DOHH2 (cell line): ENCODE measurements around the gene DNAJB14.

Experiments used
- H3F3A ChIP-seq: fragments of 200-600 bp; sonication (generic), shearing (Covaris generic); 2 replicates; pipeline ENCODE4 v1.6.0; 2016; ENCODE audit warnings: antibody characterized with exemption, mild to moderate bottlenecking; ENCODE audit not compliant: control insufficient read depth, insufficient read depth
- H3K27ac ChIP-seq: fragments of 200-600 bp; sonication (generic); 2 replicates; pipeline ENCODE4 v1.5.1; 2014; ENCODE audit warnings: low read depth, mild to moderate bottlenecking, low read length, moderate library complexity
- H3K27me3 ChIP-seq: fragments of 200-600 bp; sonication (generic); 2 replicates; pipeline ENCODE4 v1.6.1; 2014; ENCODE audit warnings: mild to moderate bottlenecking, low read length, mixed read lengths; ENCODE audit not compliant: control insufficient read depth
- H3K36me3 ChIP-seq: fragments of 200-600 bp; sonication (generic); 2 replicates; pipeline ENCODE4 v1.6.1; 2014; ENCODE audit warnings: mild to moderate bottlenecking, low read length, moderate library complexity, mixed read lengths; ENCODE audit not compliant: control insufficient read depth
- H3K4me1 ChIP-seq: fragments of 200-600 bp; sonication (generic); 2 replicates; pipeline ENCODE4 v1.6.1; 2014; ENCODE audit warnings: mild to moderate bottlenecking, low read length, mixed read lengths; ENCODE audit not compliant: control insufficient read depth
- H3K4me2 ChIP-seq: fragments of 200-600 bp; sonication (generic); 2 replicates; pipeline ENCODE4 v1.6.0; 2014; ENCODE audit warnings: mild to moderate bottlenecking, low read length, moderate library complexity
- H3K4me3 ChIP-seq: fragments of 200-600 bp; sonication (generic); 2 replicates; pipeline ENCODE4 v1.5.1; 2014; ENCODE audit warnings: mild to moderate bottlenecking, low read length, mixed read lengths
- H3K79me2 ChIP-seq: fragments of 200-600 bp; sonication (generic); 2 replicates; pipeline ENCODE4 v1.6.1; 2014; ENCODE audit warnings: mild to moderate bottlenecking, low read length, mixed read lengths; ENCODE audit not compliant: control insufficient read depth
- H3K9me2 ChIP-seq: fragments of 200-600 bp; sonication (generic); replicated peaks from 2 replicates; pipeline ENCODE4 v1.6.1; 2014; ENCODE audit warnings: mild to moderate bottlenecking, low read length, mixed read lengths; ENCODE audit not compliant: control insufficient read depth
- H3K9me3 ChIP-seq: fragments of 200-600 bp; sonication (generic); 2 replicates; pipeline ENCODE4 v1.6.1; 2014; ENCODE audit warnings: antibody characterized with exemption, low read length, mixed read lengths; ENCODE audit not compliant: control insufficient read depth, insufficient read depth
- H4K20me1 ChIP-seq: fragments of 200-600 bp; sonication (generic); 2 replicates; pipeline ENCODE4 v1.6.0; 2014; ENCODE audit warnings: low read depth, mild to moderate bottlenecking, antibody characterized with exemption, low read length, moderate library complexity; ENCODE audit not compliant: control insufficient read depth, insufficient read depth
- EZH2phosphoT487 ChIP-seq: fragments of 200-600 bp; sonication (generic); IDR thresholded peaks from 2 replicates; pipeline ENCODE4 v1.6.1; 2017; ENCODE audit warnings: borderline replicate concordance, mild to moderate bottlenecking, antibody characterized with exemption, low read length, moderate library complexity, mixed read lengths
- TF ChIP-seq, protein P1 (sequence below): fragments of 200-600 bp; sonication (generic); IDR thresholded peaks from one replicate; pipeline ENCODE4 v1.5.1; 2014; ENCODE audit warnings: antibody characterized with exemption, mild to moderate bottlenecking, low read depth, low read length; ENCODE audit not compliant: poor library complexity, severe bottlenecking

Gene DNAJB14

DNA sequence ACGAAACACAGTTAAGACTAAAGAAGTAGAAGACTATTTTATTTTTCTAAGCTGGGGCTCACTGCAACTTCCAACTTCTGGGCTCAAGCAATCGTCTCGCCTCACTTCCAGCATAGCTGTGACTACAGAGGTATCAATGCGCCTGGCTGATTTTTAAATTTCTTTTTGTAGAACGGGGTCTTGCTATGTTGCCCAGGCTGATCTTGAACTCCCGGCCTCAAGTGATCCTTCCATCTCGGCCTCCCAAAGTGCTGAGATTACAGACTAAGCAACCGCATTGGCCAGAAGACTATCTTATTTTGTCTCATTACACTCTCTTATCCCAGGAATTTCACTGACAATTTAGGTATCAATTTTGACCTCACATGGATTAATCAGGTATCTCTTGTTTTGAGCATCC lies 53.4 kb downstream of the DNAJB14 start:
- no peak overlapping the region for H3K27ac ChIP-seq
- TF ChIP-seq EZH2phosphoT487, result no peak
- TF ChIP-seq, protein P1, sequence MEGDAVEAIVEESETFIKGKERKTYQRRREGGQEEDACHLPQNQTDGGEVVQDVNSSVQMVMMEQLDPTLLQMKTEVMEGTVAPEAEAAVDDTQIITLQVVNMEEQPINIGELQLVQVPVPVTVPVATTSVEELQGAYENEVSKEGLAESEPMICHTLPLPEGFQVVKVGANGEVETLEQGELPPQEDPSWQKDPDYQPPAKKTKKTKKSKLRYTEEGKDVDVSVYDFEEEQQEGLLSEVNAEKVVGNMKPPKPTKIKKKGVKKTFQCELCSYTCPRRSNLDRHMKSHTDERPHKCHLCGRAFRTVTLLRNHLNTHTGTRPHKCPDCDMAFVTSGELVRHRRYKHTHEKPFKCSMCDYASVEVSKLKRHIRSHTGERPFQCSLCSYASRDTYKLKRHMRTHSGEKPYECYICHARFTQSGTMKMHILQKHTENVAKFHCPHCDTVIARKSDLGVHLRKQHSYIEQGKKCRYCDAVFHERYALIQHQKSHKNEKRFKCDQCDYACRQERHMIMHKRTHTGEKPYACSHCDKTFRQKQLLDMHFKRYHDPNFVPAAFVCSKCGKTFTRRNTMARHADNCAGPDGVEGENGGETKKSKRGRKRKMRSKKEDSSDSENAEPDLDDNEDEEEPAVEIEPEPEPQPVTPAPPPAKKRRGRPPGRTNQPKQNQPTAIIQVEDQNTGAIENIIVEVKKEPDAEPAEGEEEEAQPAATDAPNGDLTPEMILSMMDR, result no peak
- no peaks in the 10 kb centered on the region for H4K20me1 ChIP-seq
- H3K4me1 ChIP-seq, result peaks cover 15% of the 10 kb centered on the region
- peak overlapping the region; percentile 79 for H3K4me2 ChIP-seq
- no peaks in the 10 kb centered on the region for H3K27me3 ChIP-seq
- peak overlapping the region; percentile 94 for H3K4me3 ChIP-seq
- peaks cover 18% of the 10 kb centered on the region for H3F3A ChIP-seq
- H3K79me2 ChIP-seq, result peaks cover 26% of the 10 kb centered on the region
- H3K36me3 ChIP-seq, result 0 out of 2 replicates have a peak, but pooled peaks cover 2% of the 10 kb centered on the region
- no peaks in the 10 kb centered on the region for H3K9me3 ChIP-seq
- no peaks in the 10 kb centered on the region for H3K9me2 ChIP-seq

DNA sequence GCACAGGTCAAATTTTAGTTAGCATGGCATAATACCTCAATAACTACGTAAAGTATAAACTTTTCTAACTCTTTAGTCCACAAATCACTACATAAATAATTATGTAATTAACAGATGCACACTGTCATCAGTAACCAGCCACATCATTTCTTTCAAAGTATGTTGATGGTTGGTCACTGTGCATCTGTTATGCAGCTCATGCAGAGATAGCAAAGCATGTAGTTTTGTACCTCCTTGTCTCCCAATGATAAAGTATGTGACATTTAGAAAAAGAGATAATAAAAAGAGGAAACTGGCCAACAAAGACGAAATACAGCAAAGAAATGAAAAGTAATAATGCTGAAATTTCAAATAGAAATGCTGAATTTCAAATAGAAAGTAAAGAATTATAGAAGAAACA lies 55.1 kb downstream of the DNAJB14 start:
- Histone ChIP-seq H3K4me2 (no peak overlapping the region), H3K79me2 (peaks cover 26% of the 10 kb centered on the region), H3K9me2 (no peaks in the 10 kb centered on the region)

DNA sequence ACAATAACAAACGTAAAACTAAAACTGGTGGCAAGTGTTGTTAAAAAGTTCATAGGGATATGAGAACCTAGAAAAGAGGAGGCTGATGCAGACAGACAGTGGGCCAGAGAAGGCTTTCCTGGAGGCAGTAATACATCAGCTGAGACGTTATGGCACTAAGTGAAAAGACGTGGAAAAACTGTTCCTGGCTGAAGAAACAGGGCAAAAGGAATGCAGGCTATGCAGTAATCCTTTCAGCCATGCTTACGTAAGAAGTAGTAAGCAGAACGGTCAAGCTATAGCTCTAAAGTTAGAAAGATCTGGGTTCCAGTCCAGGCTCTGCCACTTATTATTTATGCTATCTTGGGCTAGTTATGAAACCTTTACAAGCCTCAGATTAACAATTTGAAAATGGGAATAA lies 58.6 kb downstream of the DNAJB14 start:
- peaks cover 3% of the 10 kb centered on the region; the same call in 1 of the 2 replicates for H3K4me1 ChIP-seq
- H3K27me3 ChIP-seq, result no peaks in the 10 kb centered on the region
- no peaks in the 10 kb centered on the region for H4K20me1 ChIP-seq
- 0 out of 2 replicates have a peak, but pooled peaks cover 14% of the 10 kb centered on the region for H3F3A ChIP-seq
- H3K4me3 ChIP-seq, result no peak overlapping the region
- peaks cover 12% of the 10 kb centered on the region for H3K79me2 ChIP-seq
- H3K27ac ChIP-seq, result no peak overlapping the region
- H3K9me2 ChIP-seq, result no peaks in the 10 kb centered on the region
- TF ChIP-seq EZH2phosphoT487, result no peak
- TF ChIP-seq, protein P1, result no peak
- no peaks in the 10 kb centered on the region for H3K9me3 ChIP-seq
- peaks cover 23% of the 10 kb centered on the region for H3K36me3 ChIP-seq
- no peak overlapping the region for H3K4me2 ChIP-seq

More for the DNA sequence above, 55.1 kb downstream of the DNAJB14 start:
- TF ChIP-seq EZH2phosphoT487, result no peak
- TF ChIP-seq, protein P1, result no peak
- Histone ChIP-seq H3K4me1 (peaks cover 15% of the 10 kb centered on the region), H3K27ac (no peak overlapping the region), H4K20me1 (no peaks in the 10 kb centered on the region), H3K36me3 (peaks cover 9% of the 10 kb centered on the region), H3K27me3 (no peaks in the 10 kb centered on the region), H3K9me3 (no peaks in the 10 kb centered on the region), H3K4me3 (no peak overlapping the region), H3F3A (peaks cover 14% of the 10 kb centered on the region)
